ENCODE measurements around the gene PRSS33.

The PRSS33 gene

GRCh38 chr16:2740476-2740875, 46.9 kb downstream of the PRSS33 start:
- H3K4me3 ChIP-seq (replicated peaks; ENCODE audit: low read depth, low read length): no peak overlapping the region
- no peak for DNase-seq (ENCODE audit: low read depth)
- no peak for TF ChIP-seq CTCF (IDR thresholded peaks at IDR 0.05; ENCODE audit: low read length, missing control alignments)

GRCh38 chr16:2739625-2740430, 47.5 kb downstream of the PRSS33 start:
- TF ChIP-seq CTCF (IDR thresholded peaks at IDR 0.05; ENCODE audit: low read length, missing control alignments): no peak
- no peak for DNase-seq (ENCODE audit: low read depth)
- H3K4me3 ChIP-seq (replicated peaks; ENCODE audit: low read depth, low read length): no peak overlapping the region

GRCh38 chr16:2738615-2739014, 48.7 kb downstream of the PRSS33 start:
- TF ChIP-seq CTCF (IDR thresholded peaks at IDR 0.05; ENCODE audit: low read length, missing control alignments): no peak
- DNase-seq (ENCODE audit: low read depth): no peak
- H3K4me3 ChIP-seq (replicated peaks; ENCODE audit: low read depth, low read length): no peak overlapping the region

DNA sequence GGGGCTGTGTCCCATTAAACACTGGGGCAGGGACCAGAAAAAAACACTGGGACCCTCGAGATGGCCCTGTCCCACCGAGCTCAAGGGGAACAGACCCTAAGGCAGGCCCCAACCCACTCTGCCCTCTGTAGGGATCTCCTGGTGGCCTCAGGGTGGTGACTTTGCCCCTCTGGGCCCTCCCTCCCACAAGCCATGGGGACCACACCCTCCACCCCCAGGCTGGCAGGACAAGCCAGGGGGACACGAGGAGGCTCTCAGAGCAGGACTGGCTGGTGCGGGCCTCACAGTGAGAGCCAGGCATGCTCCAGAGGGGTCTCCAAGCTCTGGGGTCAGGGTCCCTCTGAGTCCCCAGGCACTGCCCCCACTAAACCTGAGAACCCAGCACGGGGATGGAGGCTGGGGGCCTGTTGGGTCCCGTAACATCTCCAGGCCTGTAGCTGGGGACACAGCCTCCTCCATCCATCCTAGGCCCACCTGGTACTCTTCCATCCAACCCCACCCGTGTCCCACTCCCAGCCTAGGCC, 49.4 kb downstream of the PRSS33 start:
- no peak overlapping the region for H3K4me3 ChIP-seq (replicated peaks; ENCODE audit: low read depth, low read length)
- no peak for TF ChIP-seq CTCF (IDR thresholded peaks at IDR 0.05; ENCODE audit: low read length, missing control alignments)
- no peak for DNase-seq (ENCODE audit: low read depth)

- no peak for TF ChIP-seq CTCF (IDR thresholded peaks at IDR 0.05; ENCODE audit: low read length, missing control alignments)
- DNase-seq (ENCODE audit: low read depth): no peak
- no peak overlapping the region for H3K4me3 ChIP-seq (replicated peaks; ENCODE audit: low read depth, low read length)
Observed at GRCh38 chr16:2737238-2737605, 50.1 kb downstream of the PRSS33 start.

- no peak for TF ChIP-seq CTCF (IDR thresholded peaks at IDR 0.05; ENCODE audit: low read length, missing control alignments)
- no peak for DNase-seq (ENCODE audit: low read depth)
- no peak overlapping the region for H3K4me3 ChIP-seq (replicated peaks; ENCODE audit: low read depth, low read length)
Observed at GRCh38 chr16:2736476-2737237, 50.7 kb downstream of the PRSS33 start.

Data from fibroblast of pulmonary artery (primary cell).